Measurements from ENCODE around the gene STAT5B. TPM values are rescaled to one million over a fixed set of nuclear protein-coding genes. Genes with fewer than 3 reads are reported as not detected.

The STAT5B gene
- total RNA-seq, 1 experiment from 2014 or later: 42.9 TPM

DNA sequence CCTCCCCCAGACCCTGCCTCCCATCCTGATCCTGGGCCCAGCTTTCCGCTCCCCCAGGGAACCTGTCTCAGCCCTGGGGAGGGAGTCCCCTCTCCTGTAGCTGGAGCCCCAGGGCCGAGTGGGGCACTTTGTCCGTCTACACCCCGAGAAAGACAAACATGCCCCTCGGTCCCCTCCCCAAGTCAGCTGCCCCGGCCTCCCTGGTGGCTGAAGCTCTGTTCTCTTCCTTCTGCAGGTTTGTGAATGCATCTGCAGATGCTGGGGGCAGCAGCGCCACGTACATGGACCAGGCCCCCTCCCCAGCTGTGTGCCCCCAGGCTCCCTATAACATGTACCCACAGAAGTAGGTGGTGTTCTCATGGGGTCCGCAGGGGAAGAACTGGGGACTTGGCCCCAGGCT lies 33.0 kb upstream of the STAT5B start:
- Histone ChIP-seq H4K8ac (replicated peaks; ENCODE audit: insufficient read length, low read depth, low read length) (no peak overlapping the region), H3K4me1 (ENCODE audit: insufficient read depth, low read length) (peaks cover 2% of the 10 kb centered on the region; the same call in 1 of the 2 replicates), H3K4ac (ENCODE audit: low read depth, low read length) (no peak overlapping the region), H2BK12ac (ENCODE audit: insufficient read length, low read depth, low read length) (no peak overlapping the region), H3K23ac (ENCODE audit: insufficient read length, low read depth, low read length) (no peak overlapping the region), H2AK5ac (ENCODE audit: insufficient read length, low read length) (no peak overlapping the region), H3K4me2 (ENCODE audit: insufficient read depth, insufficient read length, low read length) (no peak overlapping the region), H3K56ac (ENCODE audit: insufficient read length, low read depth, low read length) (no peak overlapping the region), H3K14ac (ENCODE audit: insufficient read depth, low read length) (no peak overlapping the region), H3K27ac (ENCODE audit: insufficient read length, low read depth, low read length) (no peak overlapping the region), H3K9me3 (ENCODE audit: control insufficient read depth, low read depth, low read length) (no peaks in the 10 kb centered on the region), H2BK5ac (ENCODE audit: insufficient read length, low read length) (no peak overlapping the region), H3K23me2 (ENCODE audit: insufficient read length, low read depth, low read length, poor library complexity, severe bottlenecking) (no peaks in the 10 kb centered on the region), H3K9ac (ENCODE audit: extremely low read depth, insufficient read length, low read length) (no peak overlapping the region), H2AFZ (ENCODE audit: low read length) (no peak overlapping the region), H3K27me3 (ENCODE audit: insufficient read depth, low read length) (no peaks in the 10 kb centered on the region), H2BK120ac (ENCODE audit: low read depth, low read length, poor library complexity, severe bottlenecking) (no peak overlapping the region), H2BK20ac (ENCODE audit: low read depth, low read length, poor library complexity, severe bottlenecking) (no peak overlapping the region), H2BK15ac (ENCODE audit: low read depth, low read length) (no peak overlapping the region), H3T11ph (ENCODE audit: low read length) (no peak overlapping the region), H3K18ac (ENCODE audit: insufficient read length, low read depth, low read length) (no peak overlapping the region), H4K5ac (ENCODE audit: insufficient read length, low read depth, low read length) (no peak overlapping the region), H4K91ac (ENCODE audit: insufficient read length, low read depth, low read length) (no peak overlapping the region), H3K79me1 (ENCODE audit: insufficient read depth, low read depth, low read length, poor library complexity, severe bottlenecking) (no peaks in the 10 kb centered on the region), H3K79me2 (ENCODE audit: insufficient read depth, low read length) (no peaks in the 10 kb centered on the region), H4K20me1 (ENCODE audit: control insufficient read depth, insufficient read depth, insufficient read length) (no peaks in the 10 kb centered on the region)
- no peaks in the 10 kb centered on the region for H3K9me3 Mint-ChIP-seq
- DNase-seq: no peak
- TF ChIP-seq, protein P1, sequence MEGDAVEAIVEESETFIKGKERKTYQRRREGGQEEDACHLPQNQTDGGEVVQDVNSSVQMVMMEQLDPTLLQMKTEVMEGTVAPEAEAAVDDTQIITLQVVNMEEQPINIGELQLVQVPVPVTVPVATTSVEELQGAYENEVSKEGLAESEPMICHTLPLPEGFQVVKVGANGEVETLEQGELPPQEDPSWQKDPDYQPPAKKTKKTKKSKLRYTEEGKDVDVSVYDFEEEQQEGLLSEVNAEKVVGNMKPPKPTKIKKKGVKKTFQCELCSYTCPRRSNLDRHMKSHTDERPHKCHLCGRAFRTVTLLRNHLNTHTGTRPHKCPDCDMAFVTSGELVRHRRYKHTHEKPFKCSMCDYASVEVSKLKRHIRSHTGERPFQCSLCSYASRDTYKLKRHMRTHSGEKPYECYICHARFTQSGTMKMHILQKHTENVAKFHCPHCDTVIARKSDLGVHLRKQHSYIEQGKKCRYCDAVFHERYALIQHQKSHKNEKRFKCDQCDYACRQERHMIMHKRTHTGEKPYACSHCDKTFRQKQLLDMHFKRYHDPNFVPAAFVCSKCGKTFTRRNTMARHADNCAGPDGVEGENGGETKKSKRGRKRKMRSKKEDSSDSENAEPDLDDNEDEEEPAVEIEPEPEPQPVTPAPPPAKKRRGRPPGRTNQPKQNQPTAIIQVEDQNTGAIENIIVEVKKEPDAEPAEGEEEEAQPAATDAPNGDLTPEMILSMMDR (conservative IDR thresholded peaks at IDR 0.05): no peak
- H3K27me3 Mint-ChIP-seq (ENCODE audit: low read depth): peaks cover 7% of the 10 kb centered on the region
- H3K4me3 Mint-ChIP-seq: no peak overlapping the region
- WGBS (ENCODE audit: extremely low coverage, insufficient read length, low lambda C conversion rate): no CpG with 5 or more reads among the region's 9 CpGs
- H3K4me1 Mint-ChIP-seq: peaks cover 36% of the 10 kb centered on the region in 2 experiments
- H3K36me3 Mint-ChIP-seq (ENCODE audit: insufficient read depth in 1 of 3, low read depth in 3 of 3): peaks cover 2 to 19% (median 5%) of the 10 kb centered on the region in 3 experiments; a peak in 5 of 7 replicates
- no peak overlapping the region; a peak in 1 of 7 replicates for H3K27ac Mint-ChIP-seq

Data from H9 (cell line).